ENCODE data around the gene HPSE.

The HPSE gene

DNA sequence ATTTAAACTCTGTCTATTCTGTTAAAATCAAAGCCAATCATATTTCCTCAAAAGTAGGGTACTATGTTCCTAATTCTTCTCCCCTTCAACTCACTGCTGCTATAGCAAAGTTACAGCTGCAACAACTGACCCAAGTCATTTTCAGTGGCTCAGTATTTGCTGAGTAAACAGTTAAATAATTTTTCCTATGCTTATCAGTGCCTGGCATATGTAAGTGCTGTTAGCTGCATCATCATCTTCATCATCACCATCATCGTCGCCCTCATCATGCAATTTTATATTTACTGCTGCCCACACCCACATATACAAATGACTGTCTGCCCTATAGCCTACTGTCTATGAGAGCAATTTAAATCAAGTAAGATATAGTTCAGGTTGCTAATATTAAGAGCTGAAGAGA lies 72.0 kb downstream of the HPSE start:
- Mint-ChIP-seq H3K27me3 (no peaks in the 10 kb centered on the region), H3K27ac (no peak overlapping the region), H3K9me3 (no peaks in the 10 kb centered on the region), H3K36me3 (peaks cover 15% of the 10 kb centered on the region), H3K4me1 (peaks cover 22% of the 10 kb centered on the region), H3K4me3 (no peak overlapping the region)
- DNase-seq (ENCODE audit: low spot score in 2 of 2) (no peak), ATAC-seq (ENCODE audit: low read depth) (no peak)

DNA sequence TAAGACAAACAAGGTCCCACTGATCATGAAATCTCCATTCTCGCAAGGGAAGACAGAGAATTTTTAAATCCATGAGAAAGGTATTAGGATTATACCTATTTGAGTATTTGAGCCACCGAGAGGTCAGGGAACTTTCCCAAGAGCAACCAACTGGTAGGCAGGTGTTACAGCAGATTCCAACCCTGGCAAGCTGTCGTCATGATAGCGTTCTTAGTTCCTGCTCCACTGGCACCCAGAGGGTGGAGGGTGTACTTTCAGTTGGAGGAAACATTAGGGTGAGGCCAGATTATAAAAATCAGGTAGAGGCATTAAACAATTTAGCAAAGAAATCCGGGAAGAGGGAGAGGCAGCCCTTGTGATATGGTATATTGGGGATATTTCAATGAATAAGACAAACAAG lies 73.3 kb downstream of the HPSE start:
- Mint-ChIP-seq H3K4me1 (peaks cover 24% of the 10 kb centered on the region), H3K9me3 (no peaks in the 10 kb centered on the region), H3K27ac (peak overlapping the region; percentile 18), H3K36me3 (peaks cover 15% of the 10 kb centered on the region), H3K27me3 (no peaks in the 10 kb centered on the region), H3K4me3 (no peak overlapping the region)
- ATAC-seq (ENCODE audit: low read depth) (no peak), DNase-seq (ENCODE audit: low spot score in 2 of 2) (no peak)

DNA sequence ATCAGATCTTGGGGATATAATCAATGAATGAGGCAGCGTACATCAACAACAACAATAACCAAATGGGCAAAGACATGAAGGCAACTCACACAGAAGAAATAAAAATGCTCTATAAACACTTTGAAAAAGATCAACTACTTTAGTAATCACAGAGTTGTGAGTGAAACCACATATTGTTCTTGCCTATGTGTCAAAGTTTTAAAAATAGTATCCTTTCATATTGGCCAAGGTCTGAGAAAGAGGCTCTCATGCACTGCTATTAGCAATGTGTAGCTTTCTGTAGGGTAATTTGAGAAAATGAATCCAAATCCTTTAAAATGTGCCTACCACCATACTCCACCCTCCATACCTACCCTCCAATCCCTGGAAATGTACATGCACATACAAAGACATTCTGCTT lies 75.1 kb downstream of the HPSE start:
- Mint-ChIP-seq H3K27ac (peak overlapping the region; percentile 26), H3K27me3 (no peaks in the 10 kb centered on the region), H3K9me3 (no peaks in the 10 kb centered on the region), H3K36me3 (peaks cover 12% of the 10 kb centered on the region), H3K4me1 (peaks cover 24% of the 10 kb centered on the region), H3K4me3 (no peak overlapping the region)
- ATAC-seq (ENCODE audit: low read depth) (no peak), DNase-seq (ENCODE audit: low spot score in 2 of 2) (no peak)

DNA sequence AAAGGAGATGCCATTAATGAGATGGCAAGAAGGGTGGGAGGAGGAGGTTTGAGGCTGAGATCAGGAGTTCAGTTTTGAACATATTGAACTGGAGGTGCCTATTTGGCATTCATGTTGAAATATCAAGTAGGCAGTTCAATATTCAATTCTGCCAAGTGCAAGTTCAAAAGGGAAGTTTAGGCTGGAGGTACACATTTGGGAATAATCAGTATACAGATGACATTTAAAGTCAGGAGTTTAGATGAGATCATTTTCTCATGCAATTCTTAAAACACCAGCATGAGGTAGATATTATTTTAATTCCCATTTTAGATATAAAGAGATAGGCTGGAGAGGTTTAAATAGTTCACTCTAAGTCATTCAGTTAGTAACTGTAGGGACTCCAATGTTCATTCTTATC lies 76.2 kb downstream of the HPSE start:
- peak overlapping the region; percentile 9 for H3K27ac Mint-ChIP-seq
- no peaks in the 10 kb centered on the region for H3K9me3 Mint-ChIP-seq
- DNase-seq (ENCODE audit: low spot score in 2 of 2) (no peak), ATAC-seq (ENCODE audit: low read depth) (no peak)
- peaks cover 10% of the 10 kb centered on the region for H3K36me3 Mint-ChIP-seq
- peaks cover 30% of the 10 kb centered on the region for H3K4me1 Mint-ChIP-seq
- no peaks in the 10 kb centered on the region for H3K27me3 Mint-ChIP-seq
- H3K4me3 Mint-ChIP-seq: no peak overlapping the region

DNA sequence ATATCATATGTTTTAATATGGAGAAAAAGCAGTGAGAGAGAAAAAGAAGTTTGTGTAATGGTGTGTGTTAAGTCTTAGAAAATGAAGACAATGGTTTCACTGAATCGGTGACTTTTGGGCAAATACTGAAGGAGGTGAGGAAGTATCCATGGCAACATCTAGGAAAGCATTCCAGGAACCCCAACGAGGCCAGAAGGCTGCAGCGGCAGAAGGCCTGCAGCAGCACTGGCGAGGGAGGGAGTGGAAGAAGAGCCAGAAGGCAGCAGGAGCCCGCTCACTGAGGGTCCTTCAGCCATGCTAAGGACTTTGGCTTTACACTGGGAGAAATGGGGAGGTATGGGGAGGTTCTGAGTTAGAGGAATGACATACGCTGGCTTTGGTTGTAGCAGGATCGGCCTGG lies 76.8 kb downstream of the HPSE start:
- peak overlapping the region; percentile 9 for H3K27ac Mint-ChIP-seq
- DNase-seq (ENCODE audit: low spot score in 2 of 2) (no peak), ATAC-seq (ENCODE audit: low read depth) (no peak)
- H3K9me3 Mint-ChIP-seq: no peaks in the 10 kb centered on the region
- peaks cover 31% of the 10 kb centered on the region for H3K4me1 Mint-ChIP-seq
- H3K27me3 Mint-ChIP-seq: no peaks in the 10 kb centered on the region
- no peak overlapping the region for H3K4me3 Mint-ChIP-seq
- H3K36me3 Mint-ChIP-seq: peaks cover 5% of the 10 kb centered on the region

DNA sequence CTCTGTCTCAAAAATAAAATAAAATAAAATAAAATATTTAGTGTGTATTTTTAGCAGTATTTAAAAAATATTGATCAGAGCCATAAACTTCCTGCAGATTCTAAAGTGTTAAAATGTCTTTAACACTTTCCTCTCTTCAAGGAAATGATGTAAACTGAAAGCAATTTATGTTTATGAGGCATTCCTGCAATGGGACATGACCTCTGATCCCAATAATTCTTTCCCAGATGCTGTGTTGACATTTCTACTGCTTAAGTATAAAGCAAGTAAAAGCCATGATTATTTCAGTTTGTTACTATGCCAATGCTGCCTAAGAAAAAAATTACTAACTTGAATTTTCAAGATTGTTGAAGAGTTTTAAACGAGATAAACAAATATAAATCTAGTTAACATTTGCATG lies 79.1 kb downstream of the HPSE start:
- no peaks in the 10 kb centered on the region for H3K36me3 Mint-ChIP-seq
- no peak for DNase-seq (ENCODE audit: low spot score in 2 of 2)
- H3K27ac Mint-ChIP-seq: no peak overlapping the region
- H3K27me3 Mint-ChIP-seq: no peaks in the 10 kb centered on the region
- peaks cover 42% of the 10 kb centered on the region for H3K4me1 Mint-ChIP-seq
- H3K4me3 Mint-ChIP-seq: no peak overlapping the region
- no peaks in the 10 kb centered on the region for H3K9me3 Mint-ChIP-seq
- no peak for ATAC-seq (ENCODE audit: low read depth)

DNA sequence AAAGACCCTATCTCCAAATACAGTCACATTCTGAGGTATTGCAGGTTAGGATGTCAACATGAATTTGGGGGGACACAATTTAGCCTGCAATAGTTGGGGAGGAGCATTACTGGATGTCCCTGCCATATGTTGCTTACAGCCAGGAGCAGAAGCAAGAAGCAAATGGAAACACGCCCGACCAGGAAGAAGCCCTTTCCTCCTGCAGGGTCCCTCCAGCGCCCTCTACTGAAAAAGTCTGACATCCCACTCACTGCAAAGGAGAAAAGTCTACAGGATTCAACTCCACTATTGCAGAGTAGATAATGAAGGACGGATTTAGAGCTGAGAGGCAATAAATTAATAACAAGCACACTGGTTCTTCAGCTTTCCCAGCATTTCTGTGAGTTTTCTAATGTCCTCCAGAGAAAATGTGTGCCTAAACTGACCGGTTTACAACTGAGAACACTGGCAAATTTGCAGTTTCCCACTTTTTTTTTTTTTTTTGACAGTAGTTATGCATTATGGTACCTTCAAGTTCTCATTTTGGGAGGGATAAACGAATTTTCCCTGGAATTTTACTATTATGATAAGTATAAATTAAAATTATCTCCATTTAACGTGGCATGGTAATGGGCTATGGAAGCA lies 81.8 kb downstream of the HPSE start:
- Mint-ChIP-seq H3K36me3 (no peaks in the 10 kb centered on the region), H3K9me3 (no peaks in the 10 kb centered on the region), H3K4me1 (peaks cover 25% of the 10 kb centered on the region), H3K4me3 (no peak overlapping the region), H3K27me3 (no peaks in the 10 kb centered on the region), H3K27ac (peak overlapping the region; percentile 14)
- ATAC-seq (ENCODE audit: low read depth) (peak; percentile 76), DNase-seq (ENCODE audit: low spot score in 2 of 2) (peak; percentile 64 to 65)

DNA sequence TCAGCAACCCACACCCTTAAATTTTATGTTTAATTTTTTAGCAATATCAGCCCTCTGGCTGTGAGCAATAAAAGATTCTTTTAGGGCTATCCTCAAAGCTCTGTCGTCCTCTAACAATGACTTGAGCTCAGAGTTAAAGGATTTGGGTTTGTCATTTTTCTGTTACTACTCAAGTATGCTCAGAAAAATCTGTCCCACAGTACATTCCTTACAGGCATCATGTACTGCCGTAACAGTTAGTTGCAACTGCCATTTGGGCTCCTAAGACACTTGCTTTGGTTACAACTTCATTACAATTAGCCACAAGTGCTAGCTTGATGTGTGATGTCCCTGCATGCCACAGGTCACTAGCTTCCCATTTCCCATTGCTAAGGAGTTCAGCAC lies 83.2 kb downstream of the HPSE start:
- peaks cover 26% of the 10 kb centered on the region for H3K4me1 Mint-ChIP-seq
- DNase-seq (ENCODE audit: low spot score in 2 of 2) (no peak), ATAC-seq (ENCODE audit: low read depth) (no peak)
- no peaks in the 10 kb centered on the region for H3K27me3 Mint-ChIP-seq
- no peak overlapping the region for H3K27ac Mint-ChIP-seq
- no peak overlapping the region for H3K4me3 Mint-ChIP-seq
- H3K9me3 Mint-ChIP-seq: no peaks in the 10 kb centered on the region
- no peaks in the 10 kb centered on the region for H3K36me3 Mint-ChIP-seq

DNA sequence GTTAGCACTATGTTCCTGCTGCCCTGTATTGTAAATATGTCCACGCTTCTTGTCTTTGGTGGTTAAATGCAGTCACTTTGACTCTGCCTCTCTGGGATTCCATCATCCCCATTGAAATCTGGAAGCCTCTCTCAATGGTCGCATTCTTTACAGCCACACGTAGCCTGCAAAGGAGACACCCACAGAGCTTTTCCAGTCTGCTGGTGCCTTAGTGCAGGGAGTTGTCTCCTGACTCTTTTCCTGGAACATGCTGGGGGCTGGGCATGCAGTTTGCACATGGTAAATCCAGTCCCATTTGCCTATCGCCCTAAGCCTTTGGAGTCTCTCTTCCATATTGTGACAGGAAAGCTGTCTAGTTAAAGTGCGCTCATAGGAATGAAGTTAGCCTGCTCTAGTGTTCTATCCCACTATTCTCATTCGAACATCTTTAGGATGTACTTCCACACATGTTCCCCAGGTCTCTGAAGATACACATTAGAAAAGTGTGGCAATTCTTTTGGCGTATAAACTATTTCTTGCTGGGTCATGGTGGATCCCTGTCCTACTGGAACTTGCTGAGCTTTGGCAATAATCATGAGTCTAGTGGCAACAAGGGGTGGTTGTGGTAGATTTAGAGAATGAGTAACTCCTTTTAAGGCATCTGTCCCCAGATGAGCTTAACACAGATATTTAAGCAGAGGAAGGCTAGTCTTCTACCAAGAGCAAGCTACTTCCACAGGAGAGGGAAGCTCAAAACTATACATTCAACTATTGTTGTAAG lies 83.8 kb downstream of the HPSE start:
- Mint-ChIP-seq H3K27ac (no peak overlapping the region), H3K27me3 (no peaks in the 10 kb centered on the region), H3K9me3 (no peaks in the 10 kb centered on the region), H3K36me3 (no peaks in the 10 kb centered on the region), H3K4me1 (peaks cover 29% of the 10 kb centered on the region), H3K4me3 (no peak overlapping the region)
- DNase-seq (ENCODE audit: low spot score in 2 of 2): no peak
- no peak for ATAC-seq (ENCODE audit: low read depth)

DNA sequence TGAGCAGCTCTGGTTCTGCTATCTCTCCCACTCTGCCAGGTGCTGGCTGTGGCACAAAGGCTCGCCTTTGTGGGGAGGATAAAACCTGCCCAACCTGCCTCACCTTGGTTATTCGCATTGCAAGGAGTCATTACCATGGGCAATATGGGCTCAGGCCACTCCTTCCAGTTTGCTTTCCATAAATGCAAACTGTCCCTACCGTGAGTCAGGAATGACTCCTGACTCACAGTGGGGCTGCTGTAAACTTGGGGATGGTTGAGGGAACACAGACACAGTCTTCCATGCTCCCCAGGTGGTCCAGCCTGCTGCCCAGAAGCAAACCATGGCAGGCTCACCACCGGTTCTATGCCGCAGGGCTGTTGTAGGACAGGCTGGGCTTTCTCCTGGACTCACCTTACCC lies 86.2 kb downstream of the HPSE start:
- Mint-ChIP-seq H3K4me3 (no peak overlapping the region), H3K4me1 (peaks cover 40% of the 10 kb centered on the region), H3K27ac (no peak overlapping the region), H3K36me3 (no peaks in the 10 kb centered on the region), H3K27me3 (no peaks in the 10 kb centered on the region), H3K9me3 (no peaks in the 10 kb centered on the region)
- no peak for ATAC-seq (ENCODE audit: low read depth)
- no peak for DNase-seq (ENCODE audit: low spot score in 2 of 2)

DNA sequence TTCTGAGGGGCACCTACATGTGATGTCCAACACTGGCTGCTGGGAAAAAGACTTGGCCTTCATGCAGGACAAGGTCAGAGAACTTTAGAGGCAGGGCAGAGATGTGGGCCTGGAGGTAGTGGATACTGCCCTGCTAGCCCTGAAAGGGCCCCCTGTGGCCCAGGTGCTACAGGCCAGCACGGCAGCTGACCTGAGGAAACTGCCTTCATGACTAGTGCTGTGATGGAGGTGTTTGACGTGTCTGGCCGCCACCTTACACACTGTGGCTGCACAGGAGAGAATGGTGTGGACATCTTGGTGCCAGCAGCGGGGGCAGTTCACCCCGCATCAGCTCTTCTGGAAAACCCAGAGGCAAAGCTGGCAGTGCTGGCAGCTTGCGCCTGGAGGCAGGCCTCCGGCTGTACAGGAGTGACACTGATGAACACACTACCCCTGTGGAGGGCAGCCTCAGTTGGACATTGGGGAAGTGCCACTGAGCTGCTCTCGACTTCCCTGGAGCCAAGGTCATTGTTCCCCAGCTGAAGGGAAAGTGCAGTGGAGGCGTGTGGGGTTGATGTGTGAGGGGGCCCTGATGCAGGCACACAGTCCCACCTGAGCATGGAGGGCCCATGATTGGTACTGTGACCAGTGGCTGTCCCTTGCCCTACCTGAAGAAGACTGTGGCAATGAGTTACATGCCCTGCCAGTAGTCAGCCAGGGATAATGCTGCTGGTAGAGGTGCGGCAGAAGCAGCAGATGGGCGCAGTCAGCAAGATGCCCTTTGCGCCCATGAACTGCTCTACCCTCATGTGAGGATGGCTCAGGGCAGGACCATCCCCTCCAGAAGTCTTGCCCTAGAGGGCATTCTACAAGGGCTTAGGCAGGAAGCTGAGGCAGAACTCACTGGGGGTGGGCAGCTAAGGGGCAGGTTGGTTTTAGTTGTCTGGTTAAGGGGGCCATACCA lies 87.0 kb downstream of the HPSE start:
- H3K4me3 Mint-ChIP-seq: no peak overlapping the region
- no peaks in the 10 kb centered on the region for H3K27me3 Mint-ChIP-seq
- DNase-seq (ENCODE audit: low spot score in 2 of 2) (no peak), ATAC-seq (ENCODE audit: low read depth) (no peak)
- peaks cover 39% of the 10 kb centered on the region for H3K4me1 Mint-ChIP-seq
- H3K27ac Mint-ChIP-seq: no peak overlapping the region
- no peaks in the 10 kb centered on the region for H3K9me3 Mint-ChIP-seq
- H3K36me3 Mint-ChIP-seq: peaks cover 2% of the 10 kb centered on the region

Data from memory B cell (primary cell).